ENCODE measurements around the gene JRKL.

JRKL gene

DNA sequence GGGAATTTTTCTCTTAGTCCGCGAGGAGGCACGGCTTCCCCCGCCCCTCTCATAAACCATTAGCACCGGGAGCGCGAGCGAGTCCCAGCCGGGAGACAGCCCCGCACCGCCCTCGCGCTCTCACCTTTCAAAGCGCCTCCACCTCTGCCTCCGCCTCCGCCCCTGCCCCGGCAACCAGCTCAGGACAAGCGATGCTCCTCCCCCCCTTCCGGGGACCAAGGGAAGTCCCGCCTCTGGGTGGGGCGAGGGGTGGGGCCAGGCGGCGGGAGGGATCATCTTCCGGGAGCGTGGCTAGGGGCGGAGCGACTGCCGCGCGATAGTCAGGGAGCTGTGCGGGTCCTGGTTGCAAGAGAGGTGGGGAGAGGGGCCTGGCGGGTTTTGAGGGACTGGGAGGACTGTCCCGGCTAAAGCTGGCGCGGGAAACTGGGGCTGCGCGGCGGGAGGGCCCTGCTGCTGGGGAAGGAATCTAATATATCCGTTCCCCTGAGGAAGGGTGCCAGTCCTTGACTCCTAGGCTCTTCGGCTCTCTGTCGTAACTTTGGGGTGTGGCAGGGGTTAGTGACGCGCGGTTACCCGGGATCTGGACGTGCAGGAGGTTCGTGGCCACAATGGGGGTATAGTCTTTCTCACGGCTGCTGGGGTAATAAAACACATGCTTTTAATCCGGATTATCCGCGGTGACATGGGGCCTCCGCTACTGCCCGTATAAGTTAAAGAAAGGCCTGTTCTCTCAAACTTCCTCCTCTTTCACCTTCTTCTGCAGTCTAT is at the start of gene JRKL, which contains the start of gene CCDC82:
Gene JRKL (plus strand): TSS at position 294 of the 768 bp plus-strand sequence. CDS start 637 bp downstream, outside the sequence.
Gene CCDC82 (minus strand): TSS at position 193 of the 768 bp plus-strand sequence. CDS start 5,165 bp downstream, outside the sequence.
- DNase-seq: peak; percentile 98

DNA sequence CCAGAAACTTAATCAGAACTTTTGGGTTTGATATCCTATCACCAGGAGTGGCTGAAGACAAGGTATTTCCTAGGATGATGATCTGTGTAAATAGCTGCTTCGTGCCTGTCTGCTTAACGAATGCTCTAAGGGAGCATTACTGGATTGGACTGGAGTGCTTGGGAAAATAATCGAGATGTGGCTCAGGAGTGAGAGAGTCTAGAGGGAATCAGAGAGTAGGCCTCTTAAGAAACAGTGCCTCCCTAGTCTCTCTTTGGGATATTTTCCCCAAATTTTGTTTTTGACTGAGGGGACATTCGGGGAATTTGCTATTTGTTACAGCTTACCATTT is 49.3 kb upstream of the JRKL start:
- no peak for DNase-seq

DNA sequence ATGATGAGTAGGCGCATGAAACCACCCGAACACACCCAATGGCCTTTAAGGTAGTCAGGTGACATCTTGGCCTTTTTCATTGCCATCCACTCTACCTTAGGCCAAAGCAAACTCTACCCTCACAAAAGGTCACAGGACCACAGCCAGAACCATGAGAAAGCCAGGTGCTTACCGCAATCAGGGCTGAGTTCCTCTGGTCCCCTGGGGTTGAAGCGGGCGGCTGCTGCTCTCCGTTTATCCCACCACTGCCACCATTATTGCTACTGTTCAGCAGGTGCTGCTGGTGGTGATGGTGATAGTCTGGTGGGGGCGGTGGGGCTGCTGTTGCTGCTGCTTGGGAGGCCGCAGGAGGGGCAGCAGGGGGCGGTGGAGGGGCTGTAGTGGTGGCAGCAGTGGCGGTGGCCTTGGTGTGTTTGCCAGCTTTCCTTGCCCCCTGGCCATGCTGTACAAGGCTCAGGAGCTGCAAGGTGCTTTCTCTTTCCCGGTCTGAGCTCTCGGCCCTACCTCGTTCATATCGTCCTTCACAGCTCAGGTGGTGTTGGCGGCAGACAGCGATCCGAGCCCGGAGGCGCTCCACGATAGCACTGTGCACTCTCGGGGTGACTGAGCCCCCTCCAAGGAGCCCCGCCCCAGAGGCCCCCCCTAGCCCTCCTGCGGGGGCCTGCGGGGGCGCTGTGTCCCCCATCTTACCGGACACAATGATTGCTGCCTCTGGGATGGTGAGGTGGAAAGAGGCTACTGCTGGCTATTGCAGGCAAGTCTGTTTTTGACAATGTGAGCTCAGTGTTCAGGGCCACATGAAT is 48.4 kb upstream of the JRKL start:
- peak; percentile 69 for DNase-seq

DNA sequence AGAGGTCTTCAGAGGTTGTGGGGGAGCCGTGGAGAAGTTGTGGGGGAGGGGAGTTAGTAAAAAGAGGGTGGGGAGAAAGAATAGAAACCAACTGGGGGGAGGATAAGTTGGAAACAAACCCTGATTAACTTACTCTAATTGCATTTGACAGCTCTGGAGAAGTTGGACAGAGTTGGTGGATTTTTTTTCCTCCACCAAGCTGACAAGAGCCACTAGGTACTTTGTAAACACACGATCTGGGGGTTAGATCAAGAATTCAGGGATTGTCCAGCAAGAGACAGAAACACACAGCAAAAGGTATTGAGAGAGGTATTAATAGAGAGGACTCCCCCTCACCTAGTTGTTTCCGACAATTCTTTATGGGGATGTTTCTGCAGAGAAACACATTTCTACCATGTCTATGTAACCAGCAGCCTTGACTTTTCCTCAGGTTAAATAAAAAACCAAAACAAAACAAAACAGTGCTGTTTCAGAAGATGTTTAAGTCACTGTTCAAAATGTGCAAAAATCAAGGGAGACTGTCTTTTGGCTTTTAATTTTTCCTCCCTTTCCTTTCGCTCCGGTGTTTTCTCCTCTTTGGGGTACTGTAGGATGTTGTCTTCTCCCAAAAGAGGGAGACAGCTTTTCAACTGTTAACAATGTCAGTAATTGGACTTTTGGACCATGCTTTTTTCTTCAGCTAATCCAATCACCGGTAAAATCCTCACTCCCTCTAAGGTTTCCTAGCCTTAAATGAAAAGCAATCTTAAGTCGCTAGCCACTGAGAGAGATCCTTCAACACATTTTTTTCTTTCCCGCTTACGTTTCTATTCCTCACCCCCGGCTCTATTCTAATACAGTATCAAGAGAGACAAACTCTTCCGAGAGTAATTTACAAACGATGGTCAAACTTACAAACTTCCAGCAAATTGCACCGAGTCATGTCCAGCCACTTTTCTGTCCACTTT is 47.5 kb upstream of the JRKL start:
- no peak for DNase-seq

DNA sequence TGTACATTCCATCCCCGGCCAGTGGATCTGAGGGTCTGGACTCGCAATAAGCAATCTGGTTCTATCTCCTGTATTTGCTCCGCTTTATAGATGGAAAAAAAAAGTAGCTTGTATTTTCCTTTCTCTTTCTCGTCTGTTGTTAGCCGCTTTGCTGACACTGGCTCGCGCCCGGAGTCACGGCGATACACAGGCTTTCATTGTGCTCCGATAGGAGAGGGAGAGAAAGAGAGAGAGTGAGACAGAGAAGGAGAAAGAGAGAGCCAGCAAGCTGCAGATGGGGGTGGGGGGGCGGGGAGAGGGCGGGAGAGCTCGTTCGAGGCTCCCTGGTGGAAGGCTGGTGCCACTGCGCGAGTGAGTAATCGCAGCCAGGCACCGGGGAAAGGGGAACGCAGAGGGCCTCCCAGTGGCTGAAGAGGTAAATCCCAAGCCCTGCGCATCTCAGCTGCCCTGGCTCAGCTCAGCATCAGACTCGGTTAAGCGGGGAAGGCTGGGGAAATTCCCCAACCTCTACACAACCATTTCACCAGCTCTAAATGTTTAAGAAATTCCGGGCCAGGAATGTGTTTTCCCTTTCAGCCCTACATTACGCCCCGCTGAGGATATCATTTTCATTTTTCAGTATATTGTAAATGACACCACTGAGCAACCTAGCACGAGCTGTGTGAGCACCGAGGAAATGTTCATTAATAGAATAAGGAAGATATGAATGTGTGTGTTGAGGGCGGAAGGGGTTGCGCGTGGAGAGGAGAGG is 46.7 kb upstream of the JRKL start, which contains the start of gene MAML2:
Gene MAML2 (minus strand): TSS at position 235 of the 751 bp plus-strand sequence. CDS start 1,300 bp downstream, outside the sequence.
- peak; percentile 94 for DNase-seq

DNA sequence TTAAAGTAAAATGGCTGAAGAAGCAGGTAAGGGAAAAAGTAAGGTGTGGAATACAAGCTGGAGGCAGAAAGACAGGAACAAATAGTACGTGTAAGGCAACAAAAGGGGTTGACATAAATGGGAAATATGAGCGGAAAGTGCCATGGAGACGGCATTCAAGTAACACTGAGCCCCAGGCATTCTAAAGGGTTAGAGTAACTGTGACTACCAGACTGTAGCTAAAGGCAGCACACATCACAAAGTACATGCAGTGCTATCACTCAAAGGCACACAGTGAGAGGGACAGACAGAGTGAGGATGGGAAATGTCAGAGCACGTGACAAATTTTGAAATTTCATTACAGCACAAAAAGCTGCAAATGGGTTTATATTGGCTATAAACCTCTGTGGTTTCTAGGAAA is 33.0 kb upstream of the JRKL start:
- no peak for DNase-seq

DNA sequence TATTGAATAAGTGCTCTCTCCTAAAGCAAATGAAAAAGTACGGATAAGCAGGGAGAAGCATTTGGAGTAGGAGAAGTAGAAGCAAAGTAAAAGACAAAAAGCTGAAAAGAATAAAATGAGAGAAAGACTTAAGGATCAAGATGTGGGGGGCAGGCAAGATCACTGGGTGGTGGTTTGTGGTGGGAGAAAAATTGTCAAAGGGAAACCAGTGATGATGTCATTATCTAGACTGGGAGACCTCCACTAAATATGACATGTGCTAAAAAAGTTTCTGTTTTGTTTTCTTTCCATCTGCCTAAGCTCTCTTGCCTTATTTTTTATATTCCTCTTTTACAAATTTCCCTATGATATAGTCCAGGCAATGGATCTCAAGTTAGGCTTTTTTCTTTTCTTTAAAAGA is 32.0 kb upstream of the JRKL start:
- DNase-seq: no peak

DNA sequence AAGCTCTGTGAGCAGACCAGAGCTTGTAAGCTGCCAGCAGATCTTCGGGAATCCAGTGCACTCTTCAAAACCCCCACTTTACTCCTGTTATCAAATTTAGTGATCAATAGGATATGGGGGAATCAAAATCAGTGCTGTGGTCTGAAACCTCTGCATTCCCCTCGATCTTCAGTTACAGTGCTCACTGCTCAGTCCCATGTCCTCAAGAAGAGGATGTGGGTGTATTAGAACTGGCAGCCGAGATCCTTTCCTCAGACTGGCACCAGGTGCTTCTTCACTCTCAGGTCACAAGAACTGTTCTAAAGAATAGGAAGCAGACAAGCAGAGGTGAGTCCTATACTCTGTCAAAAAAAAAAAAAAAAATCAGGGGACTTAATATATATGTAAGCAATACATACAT is 31.5 kb upstream of the JRKL start:
- DNase-seq: no peak

DNA sequence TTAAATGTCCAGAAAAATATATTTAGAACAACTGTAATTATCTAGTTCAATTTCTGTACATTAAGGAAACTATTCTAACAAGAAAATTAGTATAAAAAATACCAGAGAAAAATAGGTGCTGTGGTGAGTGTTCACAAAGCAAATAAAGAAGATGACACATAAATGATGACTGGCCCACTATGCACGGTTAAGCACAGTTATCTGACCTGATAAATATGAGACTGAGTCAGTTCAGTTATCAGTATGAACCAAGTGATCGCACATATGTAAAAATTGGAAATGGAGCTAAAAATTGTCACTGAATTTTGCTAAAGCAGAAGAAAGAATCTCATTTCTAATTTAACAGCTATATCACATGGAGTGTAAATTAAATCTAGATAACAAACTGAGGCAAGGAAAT is 28.0 kb upstream of the JRKL start:
- DNase-seq: no peak

DNA sequence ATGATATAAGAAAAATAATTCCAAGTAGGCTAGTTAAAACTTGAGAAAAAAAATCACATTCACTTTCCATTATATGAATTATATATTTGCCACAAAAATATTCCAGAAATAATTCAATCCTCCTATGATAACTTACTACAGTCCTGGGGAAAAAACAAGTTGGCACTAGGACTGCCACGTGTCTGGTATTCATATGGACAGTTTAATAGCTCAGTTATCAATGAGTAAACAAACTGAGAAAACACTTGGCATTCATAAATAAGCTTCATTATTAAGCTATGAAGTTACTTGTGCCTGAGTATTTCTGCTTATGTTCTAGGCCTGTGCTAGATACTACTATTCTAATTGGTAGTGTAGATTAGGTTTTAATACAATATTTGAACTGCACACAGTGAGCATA is 24.3 kb upstream of the JRKL start:
- DNase-seq: no peak

DNA sequence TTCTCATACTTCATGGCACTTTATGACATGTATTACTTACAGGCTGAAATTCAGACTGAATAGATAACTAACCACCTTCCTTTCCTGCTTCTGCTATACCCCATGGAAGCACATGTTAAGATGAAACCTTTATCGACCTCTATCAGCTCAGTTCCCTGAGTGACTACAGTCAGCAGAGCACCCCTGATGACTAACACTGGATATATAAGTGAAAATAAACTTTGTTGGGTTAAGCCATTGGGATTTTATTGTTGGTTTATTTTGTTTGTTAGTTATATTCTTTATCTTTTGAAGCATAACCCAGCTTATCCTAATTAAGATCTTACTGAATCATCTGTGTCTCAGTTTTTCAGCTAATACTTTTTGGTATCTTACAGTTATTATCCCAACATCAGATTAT is 23.8 kb upstream of the JRKL start:
- DNase-seq: no peak

DNA sequence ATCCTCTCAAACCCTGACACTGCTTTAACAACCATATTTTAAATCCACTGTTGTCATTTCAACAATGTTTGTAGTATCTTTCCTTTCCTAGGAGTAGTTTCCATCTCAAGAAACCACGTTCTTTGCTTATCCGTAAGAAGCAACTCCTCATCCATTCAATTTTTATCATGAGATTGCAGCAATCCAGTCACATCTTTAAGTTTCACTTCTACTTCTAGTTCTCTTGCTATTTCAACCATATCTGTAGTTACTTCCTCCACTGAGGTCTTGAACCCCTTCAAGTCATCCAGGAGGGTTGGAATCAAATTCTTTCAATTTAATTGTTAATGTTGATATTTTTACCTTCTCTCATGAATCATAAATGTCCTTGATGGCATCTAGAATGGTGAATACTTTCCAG is 22.5 kb upstream of the JRKL start:
- no peak for DNase-seq

DNA sequence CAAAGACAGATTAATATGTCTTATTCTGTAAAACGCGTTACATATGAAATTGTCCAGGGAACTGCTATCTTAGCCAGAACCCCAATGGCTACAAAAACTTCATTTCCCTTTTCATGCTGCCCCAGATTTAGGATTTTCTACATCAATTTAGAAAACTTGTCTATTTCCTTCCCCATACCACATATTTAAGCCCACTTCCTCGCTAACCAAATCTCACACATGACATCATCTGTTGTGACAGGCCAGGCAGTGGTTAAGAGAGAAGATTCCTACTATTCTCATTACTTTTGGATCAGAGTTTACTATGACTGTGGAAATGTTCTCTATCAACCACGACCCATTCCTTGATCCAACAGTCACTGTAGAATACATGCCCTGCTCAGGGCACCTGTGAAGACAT is 16.0 kb upstream of the JRKL start:
- no peak for DNase-seq

DNA sequence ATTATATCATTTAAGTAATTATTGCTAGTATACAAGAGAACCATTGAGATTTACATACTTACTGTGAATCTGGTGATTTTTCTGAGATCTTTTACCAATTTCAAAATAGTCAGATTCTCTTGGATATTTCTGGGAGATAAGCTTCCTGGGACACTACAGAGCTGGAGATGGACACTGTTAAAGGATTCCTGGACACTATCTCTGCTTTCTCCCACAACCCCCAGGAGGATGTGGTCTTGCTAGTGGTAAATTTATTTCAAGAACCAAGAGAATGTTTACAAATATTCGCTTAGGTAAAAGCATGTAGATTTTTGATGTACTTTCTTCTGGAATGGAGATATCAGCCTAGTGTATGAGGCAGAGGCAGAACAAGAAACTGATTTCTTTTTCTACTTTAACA is 13.0 kb upstream of the JRKL start:
- DNase-seq: no peak

DNA sequence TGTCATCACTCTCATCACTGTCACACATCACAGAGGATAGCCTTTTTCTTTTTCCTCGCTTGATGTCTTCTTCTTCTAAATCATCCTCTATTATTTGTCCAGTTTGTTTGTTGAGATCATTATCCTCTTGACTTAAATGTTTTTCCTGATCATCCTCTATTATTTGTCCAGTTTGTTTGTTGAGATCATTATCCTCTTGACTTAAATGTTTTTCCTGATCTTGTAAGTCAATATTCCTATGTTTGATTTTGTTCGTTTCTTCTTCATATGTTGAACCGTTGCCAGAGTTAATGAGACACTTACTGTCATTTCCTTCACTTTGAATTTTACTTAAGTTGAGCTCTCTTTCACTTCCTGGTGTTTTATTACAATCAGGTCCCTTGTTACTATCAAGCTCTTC is 5.7 kb upstream of the JRKL start:
- DNase-seq: no peak

DNA sequence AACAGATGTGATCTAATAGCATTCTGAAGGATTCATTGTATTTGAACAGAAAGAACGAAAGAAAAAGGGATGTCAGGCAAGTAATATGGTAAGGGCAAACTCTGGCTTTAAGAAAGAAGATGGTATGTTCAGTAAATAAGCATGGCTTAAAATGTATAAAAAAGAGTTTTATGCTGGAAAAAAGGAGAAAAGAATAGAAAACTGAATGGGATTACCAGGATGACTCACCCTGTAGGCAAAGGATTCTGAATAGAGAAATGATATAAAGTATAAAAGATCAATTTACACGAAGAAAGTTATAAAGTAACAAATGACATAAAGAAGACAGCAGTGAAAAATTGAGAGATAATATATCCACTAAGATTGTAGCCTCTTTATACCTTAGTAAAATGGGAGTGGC is 4.6 kb upstream of the JRKL start:
- no peak for DNase-seq

DNA sequence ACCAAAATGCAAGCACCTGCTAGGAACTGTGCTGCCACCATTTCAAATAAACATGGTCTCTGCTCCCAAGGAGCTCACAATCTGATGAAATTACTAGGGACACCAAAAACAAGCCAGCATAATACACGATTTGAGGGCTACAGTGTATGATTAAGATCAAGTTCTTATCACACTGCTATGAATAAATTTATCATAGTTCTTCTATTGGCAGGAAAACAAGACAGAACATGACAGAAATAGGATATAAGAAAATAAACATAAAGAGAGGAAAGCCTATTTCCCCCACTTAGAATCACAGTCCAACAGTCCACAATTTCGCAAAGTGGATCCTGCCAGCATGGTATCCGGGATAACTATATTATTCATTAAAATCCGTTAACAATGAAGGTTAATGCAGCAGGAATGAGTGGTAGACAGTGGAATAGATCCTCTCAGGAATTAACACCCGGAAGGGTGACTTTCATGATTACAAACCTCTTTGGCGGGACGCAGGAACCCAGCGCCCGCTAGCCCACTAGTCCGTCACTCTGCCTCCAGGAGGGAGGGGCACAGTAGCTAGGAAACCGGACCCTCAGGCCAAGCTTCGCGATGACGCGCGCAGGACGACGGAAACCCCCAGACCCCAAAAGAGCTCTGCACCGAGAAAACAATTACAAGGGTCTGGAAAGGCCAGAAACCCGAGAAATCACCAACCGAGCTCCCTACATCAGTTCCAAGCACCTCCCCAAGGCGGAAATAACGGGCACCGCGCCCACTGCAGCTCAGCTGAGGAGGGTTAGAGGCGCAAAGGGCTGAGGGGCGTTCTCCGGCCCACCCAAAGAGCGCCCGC is 708 bp upstream of the JRKL start:
- DNase-seq: no peak

DNA sequence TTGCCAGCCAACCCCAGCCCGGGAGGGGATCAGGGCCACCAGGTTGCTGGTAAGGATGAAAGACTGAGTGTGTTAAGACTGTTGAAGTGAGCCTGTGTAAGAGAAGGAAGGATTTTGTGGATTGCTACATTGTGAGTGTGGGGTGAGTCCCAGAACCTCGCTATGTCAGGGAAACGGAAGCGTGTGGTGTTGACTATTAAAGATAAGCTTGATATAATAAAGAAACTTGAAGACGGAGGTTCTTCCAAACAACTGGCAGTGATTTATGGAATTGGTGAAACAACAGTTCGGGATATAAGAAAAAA is 627 bp downstream of the JRKL start:
- no peak for DNase-seq

DNA sequence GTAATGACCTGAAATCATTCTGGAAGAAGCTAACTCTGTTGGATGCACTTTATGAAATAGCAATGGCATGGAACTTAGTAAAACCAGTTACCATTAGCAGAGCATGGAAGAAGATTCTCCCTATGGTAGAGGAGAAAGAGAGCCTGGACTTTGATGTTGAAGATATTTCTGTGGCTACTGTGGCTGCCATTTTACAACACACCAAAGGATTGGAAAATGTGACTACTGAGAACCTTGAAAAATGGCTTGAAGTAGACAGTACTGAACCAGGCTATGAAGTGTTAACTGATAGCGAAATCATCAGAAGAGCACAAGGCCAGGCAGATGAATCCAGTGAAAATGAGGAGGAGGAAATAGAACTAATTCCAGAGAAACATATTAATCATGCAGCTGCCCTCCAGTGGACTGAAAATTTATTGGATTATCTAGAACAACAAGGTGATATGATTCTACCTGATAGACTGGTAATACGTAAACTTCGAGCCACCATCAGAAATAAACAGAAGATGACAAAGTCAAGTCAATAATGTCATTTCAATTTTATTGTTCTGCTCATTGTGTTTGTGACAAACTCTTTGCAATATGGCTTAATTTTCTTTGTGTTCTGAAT is 2.0 kb downstream of the JRKL start:
- DNase-seq: no peak

DNA sequence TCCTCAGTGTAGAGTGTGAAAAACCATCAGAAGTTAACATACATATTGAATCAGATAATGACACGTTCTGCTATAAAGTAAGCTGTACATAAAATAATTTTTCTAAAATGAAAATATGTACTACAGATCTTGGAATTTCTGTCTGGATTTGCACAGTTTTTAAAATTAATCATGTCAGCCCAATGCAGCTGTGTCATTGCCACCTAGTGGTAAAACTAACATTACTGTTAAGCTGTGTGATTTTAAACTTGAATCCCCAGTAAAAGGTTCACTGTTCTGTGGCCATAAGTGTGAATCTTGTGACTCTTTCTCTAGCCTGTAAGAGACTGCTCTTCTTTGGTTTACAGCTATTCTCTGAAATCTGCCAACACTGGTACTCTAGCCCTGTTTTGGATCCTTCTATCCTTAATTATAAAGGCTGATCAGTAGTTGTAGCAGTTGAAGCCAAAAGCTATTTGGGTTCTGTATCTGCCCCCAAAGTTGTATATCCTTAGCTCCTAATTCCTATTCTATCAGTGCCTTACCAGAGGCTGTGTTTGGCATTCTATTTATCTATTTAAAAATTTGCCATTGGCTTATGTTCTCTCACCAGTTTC is 4.0 kb downstream of the JRKL start:
- DNase-seq: no peak

DNA sequence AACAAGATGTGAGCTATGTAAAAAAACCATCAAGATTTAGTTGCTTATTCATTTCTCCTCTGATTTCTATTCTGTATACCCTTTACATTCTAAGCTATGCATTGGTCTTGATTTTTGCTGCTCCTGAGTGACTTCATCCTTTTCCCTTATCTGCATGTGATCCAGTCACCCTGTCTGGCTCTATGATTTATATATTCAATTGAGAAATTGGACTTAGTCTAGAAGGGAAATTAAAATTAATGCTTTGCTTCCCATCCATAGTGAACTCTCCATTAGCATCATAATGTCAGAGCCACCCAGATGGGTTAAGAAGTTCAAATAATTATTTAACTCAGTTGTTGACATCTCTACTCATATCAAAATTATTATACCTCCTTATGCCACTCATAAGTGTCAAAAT is 5.0 kb downstream of the JRKL start:
- DNase-seq: no peak

Measured in stimulated activated CD4-positive, alpha-beta T cell treated with anti-CD3 and anti-CD28 coated beads, Interleukin-1b, Interleukin-23, amount 100 ng/mL, for 48 hours (primary cell).